ENCODE results near the gene TGFBR3.

Gene TGFBR3

GRCh38 chr1:91766883-91767282 is 119.1 kb downstream of the TGFBR3 start:
- in situ Hi-C loops (cut with HindIII; ENCODE audit: low sequenced_read_pairs) = no loop called here
- H3K4me3 ChIP-seq (ENCODE audit: low read depth, low read length) = no peak overlapping the region
- no peak for TF ChIP-seq CTCF (IDR thresholded peaks at IDR 0.05; ENCODE audit: low read depth, low read length)
- DNase-seq (ENCODE audit: low read depth, low spot score) = no peak

- TF ChIP-seq CTCF (IDR thresholded peaks at IDR 0.05; ENCODE audit: low read depth, low read length) = no peak
- DNase-seq (ENCODE audit: low read depth, low spot score) = no peak
- H3K4me3 ChIP-seq (ENCODE audit: low read depth, low read length) = no peak overlapping the region
- in situ Hi-C loops (cut with HindIII; ENCODE audit: low sequenced_read_pairs) = no loop called here
Measured at GRCh38 chr1:91765880-91766443, 120.0 kb downstream of the TGFBR3 start.

GRCh38 chr1:91765293-91765692 is 120.7 kb downstream of the TGFBR3 start:
- DNase-seq (ENCODE audit: low read depth, low spot score) = no peak
- no peak for TF ChIP-seq CTCF (IDR thresholded peaks at IDR 0.05; ENCODE audit: low read depth, low read length)
- H3K4me3 ChIP-seq (ENCODE audit: low read depth, low read length) = no peak overlapping the region
- in situ Hi-C loops (cut with HindIII; ENCODE audit: low sequenced_read_pairs) = no loop called here

GRCh38 chr1:91764471-91765115 is 121.4 kb downstream of the TGFBR3 start:
- in situ Hi-C loops (cut with HindIII; ENCODE audit: low sequenced_read_pairs) = no loop called here
- DNase-seq (ENCODE audit: low read depth, low spot score) = no peak
- TF ChIP-seq CTCF (IDR thresholded peaks at IDR 0.05; ENCODE audit: low read depth, low read length) = no peak
- no peak overlapping the region for H3K4me3 ChIP-seq (ENCODE audit: low read depth, low read length)

GRCh38 chr1:91763252-91763651 is 122.7 kb downstream of the TGFBR3 start:
- in situ Hi-C loops (cut with HindIII; ENCODE audit: low sequenced_read_pairs) = no loop called here
- no peak for DNase-seq (ENCODE audit: low read depth, low spot score)
- no peak overlapping the region for H3K4me3 ChIP-seq (ENCODE audit: low read depth, low read length)
- TF ChIP-seq CTCF (IDR thresholded peaks at IDR 0.05; ENCODE audit: low read depth, low read length) = no peak

- in situ Hi-C loops (cut with HindIII; ENCODE audit: low sequenced_read_pairs) = no loop called here
- no peak for TF ChIP-seq CTCF (IDR thresholded peaks at IDR 0.05; ENCODE audit: low read depth, low read length)
- no peak for DNase-seq (ENCODE audit: low read depth, low spot score)
- no peak overlapping the region for H3K4me3 ChIP-seq (ENCODE audit: low read depth, low read length)
Measured at GRCh38 chr1:91761295-91761721, 124.6 kb downstream of the TGFBR3 start.
